GM12878 (cell line): ENCODE results near the gene SHISA6.

ENCODE experiments used
- EP300 ChIP-seq, 2 experiments: fragments of 150-350 bp in 1 of 2; IDR thresholded peaks; 2 replicates each; pipeline ENCODE4 v1.6.1; 2011 to 2012; ENCODE audit warnings: low read depth in 2 of 2, low read length in 2 of 2, borderline replicate concordance in 1 of 2, improper control_type of control experiment in 1 of 2, inconsistent platforms in 1 of 2; ENCODE audit not compliant: control insufficient read depth in 1 of 2
- EZH2 ChIP-seq: IDR thresholded peaks from 2 replicates; pipeline ENCODE4 v1.6.1; 2012; ENCODE audit warnings: low read depth, mild to moderate bottlenecking, control low read depth, inconsistent platforms, low read length, borderline replicate concordance; ENCODE audit not compliant: control insufficient read depth
- FOS ChIP-seq: IDR thresholded peaks from 3 replicates; pipeline ENCODE4 v1.6.1; 2011; ENCODE audit warnings: borderline replicate concordance; ENCODE audit not compliant: insufficient read length; ENCODE audit errors: extremely low read depth
- JUND ChIP-seq: IDR thresholded peaks from 2 replicates; pipeline ENCODE4 v1.6.1; 2012; ENCODE audit warnings: low read depth, mild to moderate bottlenecking, low read length, improper control_type of control experiment, moderate library complexity
- NRF1 ChIP-seq: conservative IDR thresholded peaks from 2 replicates; pipeline ENCODE4 v1.6.1; 2011; ENCODE audit warnings: mild to moderate bottlenecking, low read depth, low read length, improper control_type of control experiment
- RAD21 ChIP-seq: IDR thresholded peaks from 2 replicates; pipeline ENCODE4 v1.6.1; 2011; ENCODE audit warnings: mild to moderate bottlenecking, low read depth, low read length, moderate library complexity; ENCODE audit not compliant: insufficient read depth
- SMAD1 ChIP-seq: fragments of 450-650 bp; IDR thresholded peaks from 2 replicates; pipeline ENCODE4 v1.6.1; 2018; ENCODE audit warnings: mild to moderate bottlenecking, low read depth; ENCODE audit not compliant: partially characterized antibody
- SPI1 ChIP-seq: IDR thresholded peaks from 2 replicates; pipeline ENCODE4 v1.6.1; 2011; ENCODE audit warnings: low read depth, mild to moderate bottlenecking, low read length, moderate library complexity, borderline replicate concordance; ENCODE audit not compliant: insufficient read depth
- TF ChIP-seq, protein P1 (sequence below), 3 experiments: IDR thresholded peaks in 2 of 3; conservative IDR thresholded peaks in 1 of 3; 2 replicates each; pipeline ENCODE4 v1.5.1; 2011; ENCODE audit warnings: low read depth in 3 of 3, low read length in 3 of 3, mild to moderate bottlenecking in 3 of 3, control low read depth in 2 of 3, moderate library complexity in 2 of 3, inconsistent platforms in 1 of 3, mixed read lengths in 1 of 3; ENCODE audit not compliant: control insufficient read depth in 2 of 3, insufficient read depth in 1 of 3; ENCODE audit errors: extremely low read depth in 1 of 3
- TF ChIP-seq, protein P2 (sequence below): IDR thresholded peaks from 2 replicates; pipeline ENCODE4 v1.6.1; 2011; ENCODE audit warnings: borderline replicate concordance, low read depth, mild to moderate bottlenecking, moderate library complexity, mixed read lengths, low read length; ENCODE audit not compliant: insufficient read depth; ENCODE audit errors: extremely low read length
- TF ChIP-seq, protein P3 (sequence below): fragments of 450-650 bp; IDR thresholded peaks from 2 replicates; pipeline ENCODE4 v1.6.1; 2017; ENCODE audit warnings: borderline replicate concordance

DNA sequence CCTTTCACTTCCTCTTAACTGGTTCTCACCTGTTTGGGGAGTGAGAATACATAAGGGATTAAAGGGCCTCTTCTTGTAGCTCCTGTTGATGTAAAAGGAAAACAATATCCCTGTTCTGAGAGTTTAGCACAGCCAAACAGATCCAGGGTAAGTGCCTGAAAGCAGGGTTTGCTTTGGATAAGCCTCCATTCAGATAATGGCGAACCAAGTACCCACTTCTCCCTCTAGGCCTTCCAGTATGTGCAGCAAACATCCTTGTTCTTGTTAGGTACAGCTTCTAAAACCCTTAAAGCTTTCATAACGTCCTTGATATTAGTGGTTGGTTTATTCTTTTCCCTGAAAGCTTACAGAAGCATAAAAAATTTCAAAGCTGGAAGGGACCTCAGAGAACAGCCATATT is 226.6 kb downstream of the SHISA6 start:
- TF ChIP-seq, protein P1, sequence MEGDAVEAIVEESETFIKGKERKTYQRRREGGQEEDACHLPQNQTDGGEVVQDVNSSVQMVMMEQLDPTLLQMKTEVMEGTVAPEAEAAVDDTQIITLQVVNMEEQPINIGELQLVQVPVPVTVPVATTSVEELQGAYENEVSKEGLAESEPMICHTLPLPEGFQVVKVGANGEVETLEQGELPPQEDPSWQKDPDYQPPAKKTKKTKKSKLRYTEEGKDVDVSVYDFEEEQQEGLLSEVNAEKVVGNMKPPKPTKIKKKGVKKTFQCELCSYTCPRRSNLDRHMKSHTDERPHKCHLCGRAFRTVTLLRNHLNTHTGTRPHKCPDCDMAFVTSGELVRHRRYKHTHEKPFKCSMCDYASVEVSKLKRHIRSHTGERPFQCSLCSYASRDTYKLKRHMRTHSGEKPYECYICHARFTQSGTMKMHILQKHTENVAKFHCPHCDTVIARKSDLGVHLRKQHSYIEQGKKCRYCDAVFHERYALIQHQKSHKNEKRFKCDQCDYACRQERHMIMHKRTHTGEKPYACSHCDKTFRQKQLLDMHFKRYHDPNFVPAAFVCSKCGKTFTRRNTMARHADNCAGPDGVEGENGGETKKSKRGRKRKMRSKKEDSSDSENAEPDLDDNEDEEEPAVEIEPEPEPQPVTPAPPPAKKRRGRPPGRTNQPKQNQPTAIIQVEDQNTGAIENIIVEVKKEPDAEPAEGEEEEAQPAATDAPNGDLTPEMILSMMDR (IDR thresholded peaks at IDR 0.05 in 2 of 3, conservative IDR thresholded peaks at IDR 0.05 in 1 of 3; ENCODE audit: control insufficient read depth in 2 of 3, extremely low read depth in 1 of 3, insufficient read depth in 1 of 3, low read depth in 3 of 3, low read length in 3 of 3): no peak
- TF ChIP-seq FOS (no peak), SMAD1 (no peak), SPI1 (no peak), JUND (no peak), EP300 (IDR thresholded peaks at IDR 0.05; ENCODE audit: borderline replicate concordance in 1 of 2, control insufficient read depth in 1 of 2, low read depth in 2 of 2, low read length in 2 of 2) (no peak), EZH2 (no peak), NRF1 (no peak), RAD21 (no peak)
- TF ChIP-seq, protein P2, sequence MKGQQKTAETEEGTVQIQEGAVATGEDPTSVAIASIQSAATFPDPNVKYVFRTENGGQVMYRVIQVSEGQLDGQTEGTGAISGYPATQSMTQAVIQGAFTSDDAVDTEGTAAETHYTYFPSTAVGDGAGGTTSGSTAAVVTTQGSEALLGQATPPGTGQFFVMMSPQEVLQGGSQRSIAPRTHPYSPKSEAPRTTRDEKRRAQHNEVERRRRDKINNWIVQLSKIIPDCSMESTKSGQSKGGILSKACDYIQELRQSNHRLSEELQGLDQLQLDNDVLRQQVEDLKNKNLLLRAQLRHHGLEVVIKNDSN: no peak
- TF ChIP-seq, protein P3, sequence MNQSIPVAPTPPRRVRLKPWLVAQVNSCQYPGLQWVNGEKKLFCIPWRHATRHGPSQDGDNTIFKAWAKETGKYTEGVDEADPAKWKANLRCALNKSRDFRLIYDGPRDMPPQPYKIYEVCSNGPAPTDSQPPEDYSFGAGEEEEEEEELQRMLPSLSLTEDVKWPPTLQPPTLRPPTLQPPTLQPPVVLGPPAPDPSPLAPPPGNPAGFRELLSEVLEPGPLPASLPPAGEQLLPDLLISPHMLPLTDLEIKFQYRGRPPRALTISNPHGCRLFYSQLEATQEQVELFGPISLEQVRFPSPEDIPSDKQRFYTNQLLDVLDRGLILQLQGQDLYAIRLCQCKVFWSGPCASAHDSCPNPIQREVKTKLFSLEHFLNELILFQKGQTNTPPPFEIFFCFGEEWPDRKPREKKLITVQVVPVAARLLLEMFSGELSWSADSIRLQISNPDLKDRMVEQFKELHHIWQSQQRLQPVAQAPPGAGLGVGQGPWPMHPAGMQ: no peak
